Right lobe of liver (tissue), 6 donors: Measurements from ENCODE around the gene LRP5. TPM values are rescaled to one million over a fixed set of nuclear protein-coding genes. Genes with fewer than 3 reads are reported as not detected.

Experiments
- ATAC-seq, 4 donors: fragments of 200-7000 bp; cut with Tn5 transposase; one replicate each; pipeline ENCODE4 v1.9.1; 2020; ENCODE audit warnings: mild to moderate bottlenecking in 4 of 4, moderate library complexity in 4 of 4
- DNase-seq, 3 donors: peaks; one replicate each; pipeline ENCODE4 v3.0.0-alpha.2; 2020
- H3K27ac ChIP-seq, 3 donors: fragments of 200-600 bp; one replicate each; pipeline ENCODE4 v1.8.0; 2022
- H3K27me3 ChIP-seq, 2 donors: fragments of 200-600 bp; one replicate each; pipeline ENCODE4 v1.8.0; 2022
- H3K36me3 ChIP-seq, 4 donors: fragments of 200-600 bp; sonication (generic) in 1 of 4; one replicate each; pipeline versions ENCODE4 v1.5.1 to v1.8.0; 2017 to 2022; ENCODE audit warnings: control low read depth in 1 of 4
- H3K4me1 ChIP-seq, 4 donors: fragments of 200-600 bp; sonication (generic) in 1 of 4; one replicate each; pipeline versions ENCODE4 v1.5.1 to v1.8.0; 2017 to 2022; ENCODE audit warnings: control low read depth in 1 of 4
- H3K4me3 ChIP-seq, 3 donors: fragments of 200-600 bp; one replicate each; pipeline ENCODE4 v1.8.0; 2022
- H3K9me3 ChIP-seq, 4 donors: fragments of 200-600 bp; sonication (generic) in 1 of 4; one replicate each; pipeline versions ENCODE4 v1.5.1 to v1.8.0; 2017 to 2022; ENCODE audit warnings: control low read depth in 1 of 4
- CTCF ChIP-seq, 4 donors: fragments of 200-600 bp in 3 of 4; fragments of 450-650 bp in 1 of 4; IDR thresholded peaks; one replicate each; pipeline versions ENCODE4 v1.5.1 to v1.8.0; 2016 to 2022; ENCODE audit warnings: antibody characterized with exemption in 4 of 4, mild to moderate bottlenecking in 2 of 4
- POLR2A ChIP-seq: fragments of 450-650 bp; IDR thresholded peaks from one replicate; pipeline ENCODE4 v1.6.1; 2017; ENCODE audit warnings: antibody characterized with exemption, mild to moderate bottlenecking
- WGBS: methylation state at CpG from one replicate; pipeline ENCODE4 v1.1.6; 2018; ENCODE audit warnings: low coverage, low lambda C conversion rate; ENCODE audit not compliant: insufficient coverage; ENCODE audit errors: missing lambda C conversion rate; 5-methylcytosine and 5-hydroxymethylcytosine counted together
- intact Hi-C, 2 donors: fragments of 100-400 bp; cut with DNase I; formaldehyde crosslinking; loops; one replicate each; pipeline versions ENCODE4 v1.11.2 to v1.14.1; 2022
- total RNA-seq, 6 experiments: library from RNA; depleted of rRNA in 2 of 6; stranded (reverse); fragments of >200 nt in 2 of 6; fragmentation: NEBNext Ultra II Directional in 3 of 6; extraction: Animal tissue kit (Norgen Biotek cat#: 25700) in 3 of 6; gene quantifications; one replicate each; pipeline versions ENCODE4 v1.1.0 to v1.2.4, GENCODE V29; 2016 to 2023
- donor health status: DM: no; HTN: yes; CAD: no.
- donor health status: DM: no; HTN: no; CAD: no.
- donor health status: DM: no; HTN: no; CAD: no.
- donor health status: DM: no; HTN: yes; CAD: no.
- donor health status: DM: no; HTN: yes; CAD: no.

LRP5 gene
- total RNA-seq, 6 experiments from 2014 or later: 74.4 to 120 (median 88.2) TPM

- Histone ChIP-seq H3K27me3 (no peaks in the 10 kb centered on the region), H3K36me3 (peaks cover 0 to 15% (median 2%) of the 10 kb centered on the region in 4 donors), H3K4me1 (peaks cover 0 to 53% (median 21%) of the 10 kb centered on the region in 4 donors), H3K4me3 (no peak overlapping the region), H3K9me3 (no peaks in the 10 kb centered on the region), H3K27ac (peak overlapping the region; percentile 64 to 87 (median 73))
- intact Hi-C loops: loop anchor here (5.0 to 10.0 kb wide), 3 partner anchors 72 to 129 kb away; partner anchors contain the start of gene LRP5 (in 1 of the 2)
- peak; percentile 79 to 85 (median 83) for DNase-seq
- 49% methylated on average over 4 of the region's 52 CpGs for WGBS
- peak; percentile 52 to 65 (median 61) for ATAC-seq
- TF ChIP-seq CTCF (IDR thresholded peaks at IDR 0.05): no peak
- no peak for TF ChIP-seq POLR2A
Observed at GRCh38 chr11:68386331-68386978, 74.1 kb downstream of the LRP5 start.

- 48% methylated on average over 7 of the region's 13 CpGs for WGBS
- Histone ChIP-seq H3K4me3 (no peak overlapping the region), H3K27ac (peak overlapping the region; percentile 64 to 87 (median 73)), H3K36me3 (peaks cover 0 to 29% (median 9%) of the 10 kb centered on the region in 4 donors), H3K27me3 (no peaks in the 10 kb centered on the region), H3K4me1 (peaks cover 0 to 40% (median 17%) of the 10 kb centered on the region in 4 donors), H3K9me3 (no peaks in the 10 kb centered on the region)
- intact Hi-C loops: loop anchor here (5.0 to 10.0 kb wide), 3 partner anchors 73 to 131 kb away; partner anchors contain the start of gene LRP5 (in 1 of the 2)
- TF ChIP-seq CTCF (IDR thresholded peaks at IDR 0.05) (no peak), POLR2A (no peak)
- ATAC-seq: peak; percentile 12 to 57 (median 32)
- peak in 1 of 3 donors; percentile 54 for DNase-seq
Observed at GRCh38 chr11:68387840-68388239, 75.4 kb downstream of the LRP5 start.

GRCh38 chr11:68388595-68389198 lies 76.3 kb downstream of the LRP5 start:
- peaks cover 0 to 33% (median 13%) of the 10 kb centered on the region in 4 donors for H3K36me3 ChIP-seq
- peak in 1 of 3 donors; percentile 45 for DNase-seq
- H3K9me3 ChIP-seq: no peaks in the 10 kb centered on the region
- TF ChIP-seq CTCF (IDR thresholded peaks at IDR 0.05): peak in 2 of 4 donors; percentile 18 to 22
- TF ChIP-seq POLR2A: no peak
- H3K27ac ChIP-seq: peak overlapping the region; percentile 64 to 87 (median 73)
- intact Hi-C loops: loop anchor here (5.0 to 10.0 kb wide), 3 partner anchors 74 to 131 kb away; partner anchors contain the start of gene LRP5 (in 1 of the 2)
- H3K4me1 ChIP-seq: peaks cover 0 to 34% (median 14%) of the 10 kb centered on the region in 4 donors
- ATAC-seq: peak; percentile 43 to 60 (median 52)
- H3K4me3 ChIP-seq: no peak overlapping the region
- 42% methylated on average over 11 of the region's 11 CpGs for WGBS
- no peaks in the 10 kb centered on the region for H3K27me3 ChIP-seq

- DNase-seq: no peak
- Histone ChIP-seq H3K36me3 (peaks cover 0 to 36% (median 14%) of the 10 kb centered on the region in 4 donors), H3K27me3 (no peaks in the 10 kb centered on the region), H3K4me3 (no peak overlapping the region), H3K4me1 (peaks cover 0 to 29% (median 10%) of the 10 kb centered on the region in 4 donors), H3K27ac (peak overlapping the region in 2 of 3 donors; percentile 73 to 87), H3K9me3 (no peaks in the 10 kb centered on the region)
- ATAC-seq: no peak
- intact Hi-C loops: no loop called here
- WGBS: 88% methylated on average over 7 of the region's 16 CpGs
- TF ChIP-seq CTCF (IDR thresholded peaks at IDR 0.05) (no peak), POLR2A (no peak)
Observed at GRCh38 chr11:68390315-68390714, 77.9 kb downstream of the LRP5 start.
